Adrenal gland (tissue), 5 donors: ENCODE data around the gene TBC1D22A.

ENCODE experiments used
- CTCF ChIP-seq, 6 experiments: fragments of 450-650 bp in 4 of 6; fragments of 200-600 bp in 2 of 6; sonication (generic) in 1 of 6; IDR thresholded peaks; 1 replicate in 5 of 6; 2 replicates in 1 of 6; pipeline versions ENCODE4 v1.5.1 to v1.8.0; 2016 to 2021; ENCODE audit warnings: antibody characterized with exemption in 6 of 6, mild to moderate bottlenecking in 2 of 6, moderate library complexity in 1 of 6
- POLR2A ChIP-seq, 2 donors: fragments of 450-650 bp; IDR thresholded peaks; one replicate each; pipeline ENCODE4 v1.6.1; 2017; ENCODE audit warnings: antibody characterized with exemption in 2 of 2, mild to moderate bottlenecking in 2 of 2, moderate library complexity in 1 of 2
- donor health status: DM: no; HTN: no; CAD: no.

DNA sequence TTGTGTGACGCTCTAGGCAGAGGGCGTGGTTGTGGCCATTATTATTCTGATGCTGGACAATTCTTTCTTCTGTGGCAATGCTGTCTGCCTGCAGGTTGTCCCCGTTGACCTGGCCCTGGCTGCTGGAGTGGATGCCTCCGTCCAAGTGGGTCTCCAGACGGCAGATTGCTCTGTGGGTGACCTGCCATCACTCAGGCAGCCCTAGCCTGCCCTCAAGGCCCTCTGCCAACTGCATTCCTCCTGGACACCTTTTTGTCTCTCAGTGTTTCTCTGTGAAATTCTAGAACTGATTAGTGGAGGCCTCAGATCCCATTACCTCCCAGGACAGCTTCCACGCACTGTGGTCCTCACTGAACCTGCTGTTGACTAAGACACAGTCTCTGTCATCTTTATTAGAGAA lies 86.7 kb downstream of the TBC1D22A start:
- no peak for TF ChIP-seq POLR2A (IDR thresholded peaks at IDR 0.05)
- TF ChIP-seq CTCF (IDR thresholded peaks at IDR 0.05): no peak
